ENCODE data around the gene PRKCB. TPM values are rescaled to one million over a fixed set of nuclear protein-coding genes. Genes with fewer than 3 reads are reported as not detected.

The PRKCB gene
- total and polyA plus RNA-seq, 2 of the 8 experiments (the other 6 are each of a cell fraction or from before 2014, with no cell fraction given), result 7.1 to 12.1 TPM

GRCh38 chr16:24088767-24089166 is 253.0 kb downstream of the PRKCB start:
- no peaks in the 10 kb centered on the region for H4K20me1 ChIP-seq (replicated peaks in 1 of 2; ENCODE audit: control insufficient read depth in 1 of 2, insufficient read depth in 2 of 2, low read length in 2 of 2)
- H3K27me3 ChIP-seq (replicated peaks in 1 of 4; ENCODE audit: control insufficient read depth in 3 of 4, extremely low read depth in 1 of 4, insufficient read depth in 3 of 4, low read length in 3 of 4), result no peaks in the 10 kb centered on the region
- H3K79me2 ChIP-seq (ENCODE audit: control insufficient read depth in 1 of 2, insufficient read depth in 2 of 2, low read length in 2 of 2), result no peaks in the 10 kb centered on the region
- no peak overlapping the region for H3K56ac ChIP-seq (replicated peaks; ENCODE audit: insufficient read length, low read depth, low read length)
- H2BK20ac ChIP-seq (ENCODE audit: low read length), result no peak overlapping the region
- H2AFZ ChIP-seq (ENCODE audit: low read length), result no peak overlapping the region
- H2BK120ac ChIP-seq (replicated peaks; ENCODE audit: low read depth, low read length), result no peak overlapping the region
- ChIA-PET CTCF (ENCODE audit: partially characterized antibody) (interaction anchor here (0.6 to 1.9 kb wide), 8 partner anchors 12 to 831 kb away, joined by 3 to 9 read pairs (median 4); no protein-coding TSS in a partner anchor), POLR2A (ENCODE audit: partially characterized antibody) (interaction anchor here (0.6 to 1.3 kb wide), 2 partner anchors 10 to 100 kb away, joined by 5 read pairs; no protein-coding TSS in a partner anchor)
- no peak overlapping the region for H4K5ac ChIP-seq (ENCODE audit: insufficient read length, low read depth, low read length)
- H3K9me3 ChIP-seq (ENCODE audit: insufficient read depth in 2 of 2, low read depth in 1 of 2, low read length in 1 of 2), result peaks cover 3 to 5% of the 10 kb centered on the region in 2 experiments; a peak in 1 of 4 replicates
- H3K18ac ChIP-seq (ENCODE audit: extremely low read depth, low read length), result no peak overlapping the region
- no peak overlapping the region for H2BK5ac ChIP-seq (ENCODE audit: low read depth, low read length)
- no peak overlapping the region for H3K4me2 ChIP-seq (ENCODE audit: insufficient read depth in 1 of 2, low read depth in 2 of 2, low read length in 2 of 2)
- H3K4ac ChIP-seq (replicated peaks; ENCODE audit: insufficient read length, low read depth, low read length), result no peak overlapping the region
- no peak overlapping the region for H2BK15ac ChIP-seq (ENCODE audit: low read length)
- H3K79me1 ChIP-seq (ENCODE audit: low read depth, low read length), result no peaks in the 10 kb centered on the region
- WGBS, 2 experiments (ENCODE audit: extremely low coverage in 1 of 2, insufficient coverage in 1 of 2, insufficient read length in 1 of 2, insufficient replicate concordance in 2 of 2, low coverage in 1 of 2, low lambda C conversion rate in 2 of 2, missing lambda C conversion rate in 1 of 2), result 87% methylated on average over 2 of the region's 2 CpGs; no CpG with 5 or more reads in 1 of the 2 experiments
- no peak for DNase-seq (ENCODE audit: low read depth in 1 of 2, low spot score in 2 of 2)
- H3K14ac ChIP-seq (ENCODE audit: insufficient read length), result no peak overlapping the region
- peaks cover 0 to 7% (median 2%) of the 10 kb centered on the region in 4 experiments; a peak in 2 of 7 replicates for H3K4me1 ChIP-seq (replicated peaks in 1 of 4; ENCODE audit: control insufficient read depth in 3 of 4, insufficient read depth in 4 of 4, low read length in 3 of 4)
- H2BK12ac ChIP-seq (ENCODE audit: low read depth, low read length), result no peak overlapping the region
- H3K36me3 ChIP-seq (ENCODE audit: control insufficient read depth in 2 of 4, insufficient read depth in 4 of 4, low read length in 3 of 4), result no peaks in the 10 kb centered on the region
- no peak overlapping the region for H3K4me3 ChIP-seq (ENCODE audit: extremely low read depth in 1 of 4, insufficient read depth in 2 of 4, low read depth in 3 of 4, low read length in 4 of 4)
- H4K8ac ChIP-seq (ENCODE audit: extremely low read depth, insufficient read depth, low read length), result no peak overlapping the region
- no peak overlapping the region for H3K27ac ChIP-seq (ENCODE audit: low read depth, low read length)
- no peaks in the 10 kb centered on the region for H3K23me2 ChIP-seq (ENCODE audit: low read depth, low read length)
- no peak for FAIRE-seq
- no peak overlapping the region for H4K91ac ChIP-seq (replicated peaks; ENCODE audit: insufficient read length, low read length)
- no peak overlapping the region for H3K9ac ChIP-seq (replicated peaks in 1 of 4; ENCODE audit: extremely low read depth in 1 of 4, low read depth in 3 of 4, low read length in 3 of 4)
- H2AK5ac ChIP-seq (ENCODE audit: low read depth, low read length), result no peak overlapping the region
- no peak overlapping the region for H3K23ac ChIP-seq (ENCODE audit: insufficient read length)
- no peak for TF ChIP-seq RFX5 (IDR thresholded peaks at IDR 0.05; ENCODE audit: borderline replicate concordance, low read depth, low read length)
- TF ChIP-seq KDM1A (IDR thresholded peaks at IDR 0.05; ENCODE audit: borderline replicate concordance, low read length), result no peak
- TF ChIP-seq NRF1 (IDR thresholded peaks at IDR 0.05; ENCODE audit: low read depth, low read length), result no peak
- no peak for TF ChIP-seq MAFK (IDR thresholded peaks at IDR 0.05; ENCODE audit: low read depth, low read length)
- TF ChIP-seq NANOG (IDR thresholded peaks at IDR 0.05; ENCODE audit: insufficient read depth, low read depth, low read length, poor library complexity, severe bottlenecking), result no peak
- no peak for TF ChIP-seq GABPA (IDR thresholded peaks at IDR 0.05; ENCODE audit: borderline replicate concordance, insufficient read depth, low read length)
- no peak for TF ChIP-seq CTBP2 (IDR thresholded peaks at IDR 0.05; ENCODE audit: borderline replicate concordance, insufficient read depth, insufficient read length, low read length)
- TF ChIP-seq GTF2F1 (IDR thresholded peaks at IDR 0.05; ENCODE audit: borderline replicate concordance, low read depth, low read length), result no peak
- no peak for TF ChIP-seq PHF8 (conservative IDR thresholded peaks at IDR 0.05; ENCODE audit: low read depth, low read length)
- no peak for TF ChIP-seq SIN3A (conservative IDR thresholded peaks at IDR 0.05 in 1 of 2, IDR thresholded peaks at IDR 0.05 in 1 of 2; ENCODE audit: low read depth in 1 of 2, low read length in 2 of 2)
- TF ChIP-seq RXRA (IDR thresholded peaks at IDR 0.05; ENCODE audit: insufficient read depth, low read depth, low read length), result no peak
- TF ChIP-seq TAF1 (IDR thresholded peaks at IDR 0.05; ENCODE audit: low read depth, low read length), result no peak
- no peak for TF ChIP-seq TAF7 (optimal IDR thresholded peaks at IDR 0.05; ENCODE audit: borderline replicate concordance, low read depth, low read length)
- TF ChIP-seq SP4 (IDR thresholded peaks at IDR 0.05; ENCODE audit: low read length), result no peak
